Measurements from ENCODE around the gene DCXR. TPM values are rescaled to one million over a fixed set of nuclear protein-coding genes. Genes with fewer than 3 reads are reported as not detected.

DCXR gene
- total RNA-seq, 4 donors from 2014 or later: 130 to 296 (median 223) TPM

- H3K9me3 ChIP-seq: no peaks in the 10 kb centered on the region
- ATAC-seq: no peak
- peaks cover 22 to 29% of the 10 kb centered on the region in 2 donors for H3K4me1 ChIP-seq
- H3K4me3 ChIP-seq: no peak overlapping the region
- in situ Hi-C loops (cut with MboI; ENCODE audit: low sequenced_read_pairs in 4 of 4): loop anchor here in 1 of 4 donors (25.0 kb wide), 1 partner anchor 88 kb away; no protein-coding TSS in a partner anchor
- intact Hi-C loops (cut with DNase I; ENCODE audit: low total_unique reads): no loop called here
- no peak overlapping the region for H3K27ac ChIP-seq
- H3K36me3 ChIP-seq: peaks cover 0 to 49% of the 10 kb centered on the region in 2 donors
- TF ChIP-seq CTCF (IDR thresholded peaks at IDR 0.05 in 4 of 5, conservative IDR thresholded peaks at IDR 0.05 in 1 of 5) (no peak), POLR2A (IDR thresholded peaks at IDR 0.05) (no peak)
- no peak for DNase-seq
- H3K27me3 ChIP-seq: no peaks in the 10 kb centered on the region
Measured at GRCh38 chr17:82049521-82049971, 12.0 kb upstream of the DCXR start.

DNA sequence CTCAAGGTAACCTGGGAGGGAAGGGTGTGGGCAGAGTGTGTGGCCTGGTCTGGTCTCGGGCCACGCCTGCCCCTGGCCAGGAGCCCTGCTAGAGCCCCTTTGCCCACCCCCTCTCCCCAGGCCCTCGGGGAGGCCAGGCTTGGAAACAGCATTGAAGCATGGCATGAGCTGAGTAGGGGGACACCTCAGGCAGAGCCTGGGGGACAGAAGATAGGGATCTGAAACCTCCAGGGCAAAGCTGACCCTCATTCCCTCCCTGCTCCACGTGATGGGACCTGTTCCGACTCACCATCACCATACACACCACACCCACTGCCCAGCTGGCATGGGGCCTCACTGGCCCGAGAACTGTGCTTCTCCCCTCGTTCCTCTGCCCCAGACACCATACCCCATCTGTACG lies 11.6 kb upstream of the DCXR start:
- Histone ChIP-seq H3K27me3 (no peaks in the 10 kb centered on the region), H3K27ac (no peak overlapping the region), H3K36me3 (peaks cover 0 to 44% of the 10 kb centered on the region in 2 donors), H3K4me3 (no peak overlapping the region), H3K9me3 (no peaks in the 10 kb centered on the region), H3K4me1 (peaks cover 22 to 29% of the 10 kb centered on the region in 2 donors)
- ATAC-seq (no peak), DNase-seq (no peak)
- intact Hi-C loops (cut with DNase I; ENCODE audit: low total_unique reads): no loop called here
- in situ Hi-C loops (cut with MboI; ENCODE audit: low sequenced_read_pairs in 4 of 4): loop anchor here in 1 of 4 donors (25.0 kb wide), 1 partner anchor 88 kb away; no protein-coding TSS in a partner anchor
- TF ChIP-seq POLR2A (IDR thresholded peaks at IDR 0.05) (no peak), CTCF (IDR thresholded peaks at IDR 0.05 in 4 of 5, conservative IDR thresholded peaks at IDR 0.05 in 1 of 5) (no peak)

GRCh38 chr17:82048571-82048971 lies 11.1 kb upstream of the DCXR start:
- DNase-seq (no peak), ATAC-seq (no peak)
- no peaks in the 10 kb centered on the region for H3K9me3 ChIP-seq
- no peak overlapping the region for H3K27ac ChIP-seq
- intact Hi-C loops (cut with DNase I; ENCODE audit: low total_unique reads): no loop called here
- no peak overlapping the region for H3K4me3 ChIP-seq
- peaks cover 0 to 39% of the 10 kb centered on the region in 2 donors for H3K36me3 ChIP-seq
- in situ Hi-C loops (cut with MboI; ENCODE audit: low sequenced_read_pairs in 4 of 4): loop anchor here in 1 of 4 donors (25.0 kb wide), 1 partner anchor 89 kb away; no protein-coding TSS in a partner anchor
- H3K4me1 ChIP-seq: peaks cover 22 to 27% of the 10 kb centered on the region in 2 donors
- TF ChIP-seq POLR2A (IDR thresholded peaks at IDR 0.05) (no peak), CTCF (IDR thresholded peaks at IDR 0.05 in 4 of 5, conservative IDR thresholded peaks at IDR 0.05 in 1 of 5) (no peak)
- no peaks in the 10 kb centered on the region for H3K27me3 ChIP-seq

DNA sequence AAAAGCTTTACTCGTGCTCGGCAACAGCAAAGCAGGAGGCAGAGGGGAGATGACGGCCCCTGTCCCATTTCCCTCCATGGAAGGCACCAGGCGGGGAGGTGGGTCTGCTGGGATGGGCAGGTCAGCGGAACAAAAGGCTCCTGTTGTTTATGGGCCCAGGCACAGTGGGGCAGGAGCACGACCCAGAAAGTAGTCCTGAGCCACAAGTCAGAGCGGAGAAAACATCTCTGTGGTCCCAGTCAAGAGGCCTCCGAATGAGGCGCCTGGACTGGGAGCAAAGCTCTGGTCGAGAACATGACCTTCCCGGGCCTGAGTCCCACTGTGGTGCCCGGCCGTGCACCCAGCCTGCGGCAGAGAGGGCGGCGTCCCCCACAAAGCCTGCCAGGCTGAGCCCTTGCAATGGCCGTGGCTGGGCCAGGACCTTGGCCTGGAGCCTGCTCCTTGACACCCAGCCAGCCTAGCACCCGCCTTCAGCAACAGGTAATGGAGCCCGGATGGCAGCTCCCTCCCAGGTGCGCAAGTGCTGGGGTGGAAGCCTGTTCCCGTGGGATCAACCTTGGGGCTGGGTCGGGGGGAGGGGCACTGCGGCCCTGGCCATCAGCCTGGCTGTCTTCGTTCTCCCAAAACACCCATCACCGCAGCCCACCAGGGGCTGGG lies 10.5 kb upstream of the DCXR start:
- Histone ChIP-seq H3K4me3 (no peak overlapping the region), H3K36me3 (peaks cover 0 to 35% of the 10 kb centered on the region in 2 donors), H3K27ac (no peak overlapping the region), H3K27me3 (no peaks in the 10 kb centered on the region), H3K4me1 (peaks cover 18 to 22% of the 10 kb centered on the region in 2 donors), H3K9me3 (no peaks in the 10 kb centered on the region)
- in situ Hi-C loops (cut with MboI; ENCODE audit: low sequenced_read_pairs in 4 of 4): loop anchor here in 1 of 4 donors (25.0 kb wide), 1 partner anchor 89 kb away; no protein-coding TSS in a partner anchor
- no peak for DNase-seq
- TF ChIP-seq CTCF (IDR thresholded peaks at IDR 0.05 in 4 of 5, conservative IDR thresholded peaks at IDR 0.05 in 1 of 5) (no peak), POLR2A (IDR thresholded peaks at IDR 0.05) (no peak)
- intact Hi-C loops (cut with DNase I; ENCODE audit: low total_unique reads): no loop called here
- no peak for ATAC-seq

All from gastrocnemius medialis (tissue), 4 donors.